Right renal cortex interstitium (tissue), 3 donors: ENCODE data around the gene PTPRO. TPM values are rescaled to one million over a fixed set of nuclear protein-coding genes. Genes with fewer than 3 reads are reported as not detected.

ENCODE experiments used
- DNase-seq, 3 donors: peaks; one replicate each; pipeline ENCODE4 v3.0.0-alpha.2; 2013; ENCODE audit warnings: low read depth in 3 of 3, low spot score in 2 of 3
- polyA plus RNA-seq, 3 donors: library from polyadenylated mRNA; unstranded; fragments of 120-200 nt; gene quantifications; one replicate each; pipeline ENCODE4 v1.2.1, GENCODE V29; 2013; ENCODE audit not compliant: insufficient read length in 3 of 3

The PTPRO gene
- polyA plus RNA-seq, 3 donors, result 253 to 290 (median 270) TPM

GRCh38 chr12:15632708-15633107 lies 310.4 kb downstream of the PTPRO start:
- no peak for DNase-seq

GRCh38 chr12:15633201-15633600 lies 310.9 kb downstream of the PTPRO start:
- no peak for DNase-seq

- no peak for DNase-seq
Measured at GRCh38 chr12:15634010-15634683, 311.8 kb downstream of the PTPRO start.

GRCh38 chr12:15636060-15636890 lies 314.0 kb downstream of the PTPRO start:
- DNase-seq, result no peak

- no peak for DNase-seq
Measured at GRCh38 chr12:15638231-15638630, 315.9 kb downstream of the PTPRO start.

GRCh38 chr12:15644700-15645099 lies 322.4 kb downstream of the PTPRO start:
- DNase-seq, result no peak

GRCh38 chr12:15646581-15646980 lies 324.3 kb downstream of the PTPRO start:
- no peak for DNase-seq

Other genes with a start within 250 kb of the PTPRO start
- gene RERG, start 101.1 kb upstream of the PTPRO start, polyA plus RNA-seq, result 10 to 100 TPM; 38.4 to 41.9 (median 39.1) TPM